GM19240 (cell line): ENCODE measurements around the gene NTNG1.
"Not testable (repeated sequence)": the region's sequence is repeated elsewhere in the genome, so short reads cannot be mapped to it uniquely, and the experiment has no call there.

ENCODE experiments used
- DNase-seq: peaks from one replicate; pipeline ENCODE4 v3.0.0; 2011; ENCODE audit warnings: low spot score; ENCODE audit not compliant: insufficient read length

Gene NTNG1

DNA sequence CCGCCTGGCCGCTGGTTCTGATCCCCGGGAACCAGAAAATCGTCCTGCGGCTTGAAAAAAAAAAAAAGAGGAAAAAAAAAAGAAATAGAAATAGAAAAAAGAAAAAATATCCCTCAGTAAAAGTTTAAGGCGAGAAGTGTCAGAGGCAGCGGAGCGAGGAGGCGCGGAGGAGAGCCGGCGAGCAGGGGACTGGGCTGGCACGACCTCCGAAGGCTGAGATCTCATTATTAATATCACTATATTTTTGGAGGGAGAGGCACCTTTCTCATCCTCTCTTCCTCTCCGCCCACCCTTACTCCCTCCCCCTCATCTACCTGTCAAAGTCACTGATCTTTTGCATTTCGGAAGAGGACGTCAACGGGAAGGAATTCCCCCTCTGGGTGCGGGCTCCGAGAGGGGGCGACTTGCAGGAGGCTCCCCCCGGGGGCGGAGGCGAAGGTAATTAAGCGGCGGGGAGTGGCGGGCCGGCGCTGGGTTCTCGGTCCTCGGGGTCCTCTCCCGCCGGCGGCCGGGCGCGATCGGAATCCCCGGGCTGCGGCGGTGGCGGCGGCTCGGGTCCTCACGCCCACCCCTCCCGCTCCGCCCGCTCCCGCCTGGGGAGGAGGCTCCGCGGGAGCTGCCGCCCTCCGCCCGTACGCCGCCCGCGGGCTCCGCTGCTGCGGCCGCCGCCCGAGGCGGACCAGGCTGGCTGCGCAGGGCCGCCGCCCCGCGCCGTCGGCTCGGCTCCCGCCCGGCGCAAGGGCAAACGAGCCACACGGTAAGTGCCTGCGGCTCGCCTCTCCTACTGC, at the start of gene NTNG1:
Gene NTNG1 (plus strand): TSS at position 337 of the 788 bp plus-strand sequence.
- DNase-seq, result no peak

DNA sequence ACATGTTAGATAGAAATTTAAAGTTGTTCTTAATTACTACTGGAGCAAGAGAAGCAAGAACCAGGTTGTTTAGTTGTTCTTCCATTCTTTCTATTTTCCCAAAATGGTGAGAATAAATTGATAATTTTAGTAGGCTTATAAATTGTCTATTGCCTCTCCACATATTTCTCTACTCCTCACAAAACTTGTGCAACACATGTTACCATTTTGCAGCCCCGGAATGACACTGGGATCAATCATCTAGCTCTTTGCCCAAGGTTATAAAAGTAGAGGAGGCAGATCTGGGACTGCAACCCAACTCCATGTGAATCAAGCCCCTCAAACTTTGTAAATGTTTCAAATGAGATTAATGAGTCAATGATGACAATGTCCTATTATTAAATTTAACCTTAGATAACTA, 49.4 kb upstream of the NTNG1 start:
- no peak for DNase-seq

DNA sequence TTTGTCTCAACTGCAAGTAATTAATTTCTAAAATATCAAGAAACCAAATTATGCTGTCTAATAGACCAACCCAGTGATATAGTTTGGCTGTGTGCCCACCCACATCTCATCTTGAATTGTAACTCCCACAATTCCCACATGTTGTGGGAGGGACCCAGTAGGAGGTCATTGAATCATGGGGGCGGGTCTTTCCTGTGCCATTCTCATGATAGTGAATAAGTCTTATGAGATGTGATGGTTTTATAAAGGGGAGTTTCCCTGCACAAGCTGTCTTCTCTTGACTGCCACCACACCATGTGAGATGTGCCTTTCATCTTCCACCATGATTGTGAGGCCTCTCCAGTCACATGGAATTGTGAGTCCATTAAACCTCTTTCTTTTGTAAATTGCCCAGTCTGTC, 47.4 kb upstream of the NTNG1 start:
- DNase-seq, result not testable (repeated sequence)

DNA sequence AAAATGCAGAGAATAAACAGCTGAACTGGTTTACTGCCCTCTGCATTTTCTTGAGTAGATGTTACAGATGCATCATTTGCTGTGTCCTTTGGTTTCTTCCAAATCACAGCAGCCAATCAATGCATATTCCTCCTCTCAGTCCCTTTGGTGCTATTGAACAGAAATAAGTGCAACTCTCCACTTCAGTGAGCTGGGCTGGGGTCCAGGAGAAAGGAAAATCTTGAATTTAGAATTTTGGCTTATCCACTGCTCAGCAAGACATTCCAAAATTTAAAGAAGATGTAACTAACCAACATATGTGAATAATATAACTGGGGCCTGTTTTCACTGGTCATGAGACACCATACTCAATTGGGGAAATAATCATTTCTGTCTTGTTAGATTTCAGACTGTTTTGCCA, 45.2 kb upstream of the NTNG1 start:
- DNase-seq, result no peak

- no peak for DNase-seq
Measured at GRCh38 chr1:107096690-107097089, 44.1 kb upstream of the NTNG1 start.

DNA sequence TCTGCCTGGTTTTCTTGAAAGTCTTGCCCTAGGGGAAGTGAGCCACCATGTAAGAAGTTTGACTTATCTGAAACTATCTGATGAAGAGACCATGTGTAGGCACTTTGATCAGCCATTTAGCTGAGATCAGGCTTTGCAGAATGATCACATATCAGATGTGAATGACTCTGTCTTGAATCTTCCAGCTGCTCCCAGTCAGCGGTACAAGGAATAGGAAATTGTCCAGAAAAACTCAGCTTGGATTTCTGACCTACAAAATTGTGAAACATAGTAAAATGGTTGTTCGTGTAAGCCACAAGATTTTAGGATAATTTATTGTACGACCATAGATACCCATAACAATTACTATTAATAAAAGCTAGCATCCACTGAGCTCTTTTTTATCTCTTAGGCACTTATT, 41.9 kb upstream of the NTNG1 start:
- no peak for DNase-seq

- no peak for DNase-seq
Measured at GRCh38 chr1:107100331-107100984, 40.4 kb upstream of the NTNG1 start.

DNA sequence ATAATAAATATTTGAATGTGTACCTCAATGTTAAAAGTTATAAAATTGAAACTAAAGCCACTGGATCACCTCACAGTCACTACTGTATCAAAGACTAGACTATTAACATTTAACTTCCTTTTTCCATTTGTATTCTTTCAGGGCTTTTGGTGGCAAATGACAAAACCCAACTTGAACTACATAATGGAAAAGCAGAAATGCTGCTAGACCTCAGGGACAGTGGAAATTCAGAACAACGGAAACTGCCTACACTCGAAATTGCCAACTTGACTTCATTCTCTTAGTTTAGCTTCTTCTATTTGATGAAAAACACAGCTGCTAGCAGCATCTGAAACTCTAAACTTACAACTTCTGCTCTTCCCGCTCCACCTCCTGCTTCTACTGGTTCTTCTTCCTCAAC, 34.9 kb upstream of the NTNG1 start:
- no peak for DNase-seq

DNA sequence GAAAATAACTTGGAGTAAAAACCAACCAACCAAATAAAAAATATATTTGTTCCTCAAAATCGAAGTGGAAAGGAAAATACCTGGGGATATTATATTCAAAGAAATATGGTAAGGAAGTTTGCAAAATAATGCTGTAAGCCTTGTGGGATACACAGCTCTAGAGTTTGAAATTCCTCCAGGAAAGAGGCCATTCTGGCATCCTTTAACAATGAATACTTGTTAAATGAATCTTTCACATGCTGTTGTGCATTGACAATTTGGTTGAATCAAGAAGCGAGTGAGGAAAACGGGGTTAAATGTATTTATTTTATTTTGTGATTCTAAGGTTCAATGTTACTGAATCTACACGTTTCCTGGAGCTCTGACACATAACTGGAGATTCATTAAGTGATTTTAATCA, 30.5 kb upstream of the NTNG1 start:
- DNase-seq, result no peak

- no peak for DNase-seq
Measured at GRCh38 chr1:107116306-107116790, 24.5 kb upstream of the NTNG1 start.

DNA sequence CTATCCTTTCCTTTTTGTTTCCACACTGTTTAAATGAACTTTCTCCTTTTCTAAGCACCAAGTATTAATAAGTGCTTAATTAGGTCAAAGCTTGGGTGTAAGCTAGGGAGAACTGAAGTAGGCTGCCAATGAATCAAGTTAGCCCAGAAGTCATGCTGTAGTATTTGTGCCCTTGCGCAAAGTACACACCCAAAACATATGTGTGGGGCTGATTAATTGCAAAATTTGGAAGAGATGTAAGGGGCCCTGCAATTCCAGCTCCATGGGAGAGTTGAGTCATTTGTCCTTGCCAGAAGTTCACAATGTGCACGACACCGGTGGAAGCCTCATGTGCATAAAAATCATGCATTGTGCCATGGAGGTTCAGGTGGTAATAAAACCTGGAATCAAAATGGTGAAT, 18.6 kb upstream of the NTNG1 start:
- no peak for DNase-seq

DNA sequence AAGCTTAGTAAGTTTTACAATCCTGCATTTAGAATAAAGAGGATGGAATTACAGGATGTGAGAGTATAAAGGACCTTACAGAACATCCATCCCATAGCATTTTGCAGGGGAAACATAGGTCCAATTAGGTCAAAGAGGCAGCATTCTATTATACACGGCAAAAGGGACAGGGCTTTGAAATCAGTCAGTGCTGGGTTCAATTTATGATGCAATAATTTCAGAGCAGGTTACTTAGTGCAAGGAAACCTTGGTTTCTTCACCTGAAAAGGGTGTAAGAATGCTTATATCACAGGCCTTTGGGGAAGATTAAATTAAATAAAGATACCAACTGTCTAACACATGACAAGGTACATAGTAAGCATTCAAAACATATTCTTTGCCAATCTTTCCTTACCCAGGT, 17.1 kb upstream of the NTNG1 start:
- no peak for DNase-seq

DNA sequence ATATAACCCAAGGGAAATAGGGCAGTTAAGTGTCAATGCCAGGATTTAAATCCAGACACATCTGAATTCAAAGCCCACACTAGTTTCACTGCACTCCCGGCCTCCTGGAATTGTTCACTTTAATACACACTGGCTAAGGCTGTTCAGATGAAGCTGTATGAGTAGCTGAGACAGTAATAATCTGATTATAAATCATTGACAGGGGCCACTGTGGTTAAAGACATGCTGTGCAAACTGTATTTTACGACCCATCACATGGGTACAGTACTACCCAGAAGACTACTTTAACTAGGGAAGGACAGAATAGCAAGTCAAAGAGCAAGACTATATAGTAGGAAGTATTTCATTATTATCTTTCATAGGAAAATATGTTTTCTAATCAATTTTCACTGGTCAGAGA, 16.1 kb upstream of the NTNG1 start:
- no peak for DNase-seq

DNA sequence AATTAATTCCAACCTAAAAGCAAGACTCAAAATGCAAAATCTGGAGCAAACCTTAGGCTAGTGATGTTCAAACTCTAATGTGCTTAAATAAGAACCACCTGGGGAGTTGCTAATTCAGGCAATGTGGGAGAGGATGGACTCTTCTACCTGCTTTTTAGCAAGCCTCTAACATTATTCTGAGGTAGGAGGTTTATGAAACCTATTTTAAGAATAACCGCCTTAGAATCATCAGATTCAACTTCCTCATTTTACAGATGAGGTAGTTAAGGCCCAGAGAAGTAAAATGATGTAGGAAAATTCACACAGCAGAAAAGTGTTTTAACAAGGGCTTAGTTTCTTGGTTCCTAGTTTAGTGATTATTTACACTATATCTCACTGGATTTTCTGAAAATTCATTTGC, 8.6 kb upstream of the NTNG1 start:
- DNase-seq, result no peak

DNA sequence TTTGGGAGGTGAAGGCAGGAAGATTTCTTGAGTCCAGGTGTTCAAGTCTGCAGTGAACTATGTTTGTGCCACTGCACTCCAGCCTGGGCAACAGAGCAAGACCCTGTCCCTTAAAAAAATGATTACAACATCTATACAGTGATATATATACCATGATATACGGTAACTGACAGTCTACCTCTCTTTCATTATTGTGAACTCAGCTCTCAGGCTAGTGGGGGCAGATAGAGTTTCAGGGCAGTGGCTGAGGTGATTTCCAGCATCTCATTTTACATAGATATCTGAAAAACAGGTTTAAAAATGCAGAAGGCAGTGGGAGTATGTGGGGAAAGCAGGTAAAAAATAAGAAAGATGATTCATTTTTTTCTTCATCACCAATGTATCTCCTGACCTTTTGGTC, 8.1 kb upstream of the NTNG1 start:
- no peak for DNase-seq

DNA sequence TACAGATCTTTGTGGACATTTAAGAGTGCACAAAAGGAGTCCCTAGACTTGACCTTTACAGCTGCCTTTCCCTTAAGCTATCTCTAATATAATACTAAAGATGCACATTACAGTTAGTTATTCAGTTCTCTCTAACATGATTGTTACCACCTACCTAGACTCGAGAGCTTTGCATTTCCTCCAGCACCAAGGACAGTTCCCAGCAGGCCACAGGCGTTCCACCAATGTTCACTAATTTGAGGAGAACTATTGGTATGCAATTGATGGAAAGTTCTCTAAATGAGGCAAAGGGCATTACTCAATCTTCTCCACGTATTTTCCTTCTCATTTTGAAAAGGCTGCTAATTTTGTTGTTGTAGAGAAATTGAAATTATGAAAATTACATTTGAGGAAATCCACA, 5.4 kb upstream of the NTNG1 start:
- DNase-seq, result no peak

- no peak for DNase-seq
Measured at GRCh38 chr1:107138166-107138565, 2.7 kb upstream of the NTNG1 start.

DNA sequence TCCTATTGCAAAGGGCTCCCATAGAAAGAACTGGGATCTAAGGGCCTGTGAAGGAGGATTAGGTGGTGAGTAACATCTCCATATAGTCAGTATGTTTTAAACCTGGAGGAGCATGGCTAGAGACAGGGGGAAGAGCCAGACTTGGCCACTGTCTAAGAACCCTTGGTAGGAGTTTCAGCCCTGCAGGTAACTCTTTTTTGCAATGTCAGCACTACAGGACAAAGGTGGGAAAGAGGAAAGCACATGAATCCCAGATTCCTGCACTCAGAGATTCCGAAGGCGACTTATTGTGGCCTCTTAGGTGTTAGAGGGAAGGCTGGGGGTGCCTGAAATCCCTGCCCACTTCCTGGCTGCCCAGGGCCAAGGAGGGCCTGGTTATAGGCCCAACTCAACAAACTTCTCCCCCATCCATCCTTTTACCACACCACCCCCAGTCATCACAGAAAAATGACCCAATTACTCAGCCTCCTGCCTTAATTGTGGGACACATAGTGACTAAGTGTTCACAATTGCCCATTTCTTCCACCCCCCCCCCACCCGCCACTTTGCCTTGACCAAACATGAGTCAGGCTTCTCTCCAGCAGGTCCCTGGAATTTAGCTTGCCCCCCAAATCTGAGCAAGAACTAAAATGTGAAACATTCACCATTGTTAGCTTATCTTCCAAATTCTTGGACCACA, 1.9 kb upstream of the NTNG1 start:
- DNase-seq, result no peak

GRCh38 chr1:107139833-107140702, 771 bp upstream of the NTNG1 start:
- DNase-seq, result no peak

DNA sequence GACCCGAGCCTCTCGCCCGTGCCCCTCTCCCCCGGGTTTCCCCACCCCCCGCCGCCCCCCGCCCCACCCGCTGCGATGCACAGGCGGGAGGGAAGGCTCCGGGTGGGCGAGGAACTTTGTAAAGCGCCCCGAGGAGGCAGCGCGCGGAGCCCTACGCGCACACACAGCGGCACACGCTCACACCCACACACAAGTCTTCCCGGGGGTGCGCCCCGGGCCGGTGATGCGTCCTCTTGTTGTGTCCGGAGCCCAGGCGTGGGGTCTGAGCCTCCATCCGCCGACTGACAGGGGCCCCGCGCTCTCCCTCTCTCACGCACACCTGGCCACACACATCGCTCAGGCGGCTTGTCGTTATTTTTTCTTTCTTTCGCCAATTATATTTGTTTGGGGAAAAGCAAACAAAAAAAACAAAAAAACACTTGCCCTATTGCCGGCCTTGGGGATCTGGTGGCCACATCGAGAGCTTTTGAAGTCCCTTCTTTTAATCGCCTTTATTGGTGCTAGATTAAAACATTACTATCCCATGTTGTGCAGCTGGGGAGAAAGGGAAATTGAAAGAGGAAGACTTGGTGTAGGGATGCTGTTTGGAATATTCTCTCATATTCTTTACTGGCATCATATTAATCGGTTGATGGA, 770 bp downstream of the NTNG1 start:
- DNase-seq, result no peak

DNA sequence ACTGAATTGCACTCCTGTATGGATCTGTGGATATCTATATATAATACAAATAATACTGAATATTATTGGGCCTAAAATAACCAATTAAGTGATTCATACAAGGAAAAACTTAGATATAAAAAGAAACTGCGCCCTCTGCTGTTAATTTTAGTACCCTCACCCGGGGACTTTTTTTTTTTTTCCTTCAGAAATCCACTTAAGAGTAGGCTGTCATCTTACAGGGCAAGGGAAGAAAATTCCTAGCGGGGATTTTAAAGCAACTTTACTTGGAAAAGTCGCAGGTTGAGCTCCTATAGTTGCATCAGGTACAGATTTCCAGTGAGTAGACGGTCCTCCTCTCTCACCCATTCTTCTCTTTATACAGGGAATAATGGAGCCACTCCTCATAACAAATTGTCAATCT, 1.3 kb downstream of the NTNG1 start:
- no peak for DNase-seq
